GM12874 (cell line): ENCODE data around the gene ZNF778.

Experiments used
- TF ChIP-seq, protein P1 (sequence below): IDR thresholded peaks from 2 replicates; pipeline ENCODE4 v1.5.1; 2011; ENCODE audit warnings: low read depth, mild to moderate bottlenecking, control low read depth, low read length, moderate library complexity; ENCODE audit not compliant: insufficient read depth

ZNF778 gene

DNA sequence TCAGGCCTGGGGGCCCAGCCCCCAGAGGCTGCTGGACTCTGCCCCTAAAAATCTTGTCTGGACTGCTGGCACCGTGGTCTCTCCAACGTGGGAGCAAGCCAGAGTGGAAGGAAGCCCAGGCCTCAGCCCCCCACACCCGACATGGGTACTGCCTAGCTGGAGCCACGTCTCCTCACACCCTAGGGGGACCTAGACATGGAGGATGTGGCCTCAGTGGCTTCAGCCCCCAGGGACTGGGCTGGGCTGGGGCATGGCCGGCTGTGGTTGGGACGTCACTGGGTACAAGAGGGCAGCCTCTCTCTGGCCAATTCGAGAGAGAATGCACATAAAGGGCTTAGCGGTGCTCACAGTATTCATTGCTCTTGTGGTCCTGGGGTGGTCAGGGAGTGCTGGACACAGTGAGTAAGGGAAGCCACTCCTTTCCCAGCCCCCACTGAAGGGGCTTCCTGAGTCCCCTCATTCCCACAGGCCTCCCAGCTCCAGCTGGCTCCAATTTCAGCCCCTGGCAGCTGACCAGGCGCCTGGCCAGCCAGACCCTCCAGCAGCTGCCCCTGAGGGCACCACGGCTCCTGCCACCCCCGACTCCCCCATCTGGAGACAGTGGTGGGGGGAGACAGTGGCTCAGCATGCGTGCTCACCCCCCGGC, 44.9 kb upstream of the ZNF778 start:
- TF ChIP-seq, protein P1, sequence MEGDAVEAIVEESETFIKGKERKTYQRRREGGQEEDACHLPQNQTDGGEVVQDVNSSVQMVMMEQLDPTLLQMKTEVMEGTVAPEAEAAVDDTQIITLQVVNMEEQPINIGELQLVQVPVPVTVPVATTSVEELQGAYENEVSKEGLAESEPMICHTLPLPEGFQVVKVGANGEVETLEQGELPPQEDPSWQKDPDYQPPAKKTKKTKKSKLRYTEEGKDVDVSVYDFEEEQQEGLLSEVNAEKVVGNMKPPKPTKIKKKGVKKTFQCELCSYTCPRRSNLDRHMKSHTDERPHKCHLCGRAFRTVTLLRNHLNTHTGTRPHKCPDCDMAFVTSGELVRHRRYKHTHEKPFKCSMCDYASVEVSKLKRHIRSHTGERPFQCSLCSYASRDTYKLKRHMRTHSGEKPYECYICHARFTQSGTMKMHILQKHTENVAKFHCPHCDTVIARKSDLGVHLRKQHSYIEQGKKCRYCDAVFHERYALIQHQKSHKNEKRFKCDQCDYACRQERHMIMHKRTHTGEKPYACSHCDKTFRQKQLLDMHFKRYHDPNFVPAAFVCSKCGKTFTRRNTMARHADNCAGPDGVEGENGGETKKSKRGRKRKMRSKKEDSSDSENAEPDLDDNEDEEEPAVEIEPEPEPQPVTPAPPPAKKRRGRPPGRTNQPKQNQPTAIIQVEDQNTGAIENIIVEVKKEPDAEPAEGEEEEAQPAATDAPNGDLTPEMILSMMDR, result no peak

DNA sequence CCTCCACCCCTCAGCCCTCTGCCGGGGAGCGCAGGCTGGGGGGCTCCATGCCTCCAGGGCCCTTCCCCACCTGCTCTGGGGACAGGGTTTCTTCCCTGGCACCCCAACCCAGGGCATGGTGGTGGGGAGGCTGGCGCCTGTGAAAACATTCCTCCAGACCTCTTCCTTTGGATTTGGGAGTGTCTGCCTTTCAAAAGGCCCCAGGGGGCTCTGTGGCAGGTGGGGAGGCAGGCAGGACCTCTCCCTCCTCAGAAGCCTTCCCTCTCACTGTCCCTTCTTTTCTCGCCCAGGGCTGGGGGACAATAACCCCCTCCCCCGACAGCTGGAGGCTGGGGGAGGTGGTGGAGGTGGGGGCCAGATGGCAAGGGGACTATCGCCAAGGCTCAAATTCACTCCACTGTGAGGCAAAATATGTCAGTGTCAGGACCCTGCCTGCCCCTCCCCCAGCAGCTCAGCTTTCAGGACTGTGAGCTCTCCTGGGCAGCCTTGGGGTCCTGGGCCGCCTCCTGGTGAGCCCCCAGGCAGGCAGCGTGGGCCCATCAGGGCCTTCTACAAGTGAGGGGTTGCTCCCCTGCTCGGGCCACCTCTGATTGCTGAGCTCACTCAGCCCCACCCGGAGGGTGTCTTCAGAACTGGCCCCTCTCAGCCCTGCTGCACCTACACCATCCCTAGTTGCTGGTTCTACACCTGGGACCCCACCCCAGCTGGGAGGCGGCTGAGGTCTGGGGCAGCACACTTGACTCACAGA, 44.2 kb upstream of the ZNF778 start:
- TF ChIP-seq, protein P1, result no peak

DNA sequence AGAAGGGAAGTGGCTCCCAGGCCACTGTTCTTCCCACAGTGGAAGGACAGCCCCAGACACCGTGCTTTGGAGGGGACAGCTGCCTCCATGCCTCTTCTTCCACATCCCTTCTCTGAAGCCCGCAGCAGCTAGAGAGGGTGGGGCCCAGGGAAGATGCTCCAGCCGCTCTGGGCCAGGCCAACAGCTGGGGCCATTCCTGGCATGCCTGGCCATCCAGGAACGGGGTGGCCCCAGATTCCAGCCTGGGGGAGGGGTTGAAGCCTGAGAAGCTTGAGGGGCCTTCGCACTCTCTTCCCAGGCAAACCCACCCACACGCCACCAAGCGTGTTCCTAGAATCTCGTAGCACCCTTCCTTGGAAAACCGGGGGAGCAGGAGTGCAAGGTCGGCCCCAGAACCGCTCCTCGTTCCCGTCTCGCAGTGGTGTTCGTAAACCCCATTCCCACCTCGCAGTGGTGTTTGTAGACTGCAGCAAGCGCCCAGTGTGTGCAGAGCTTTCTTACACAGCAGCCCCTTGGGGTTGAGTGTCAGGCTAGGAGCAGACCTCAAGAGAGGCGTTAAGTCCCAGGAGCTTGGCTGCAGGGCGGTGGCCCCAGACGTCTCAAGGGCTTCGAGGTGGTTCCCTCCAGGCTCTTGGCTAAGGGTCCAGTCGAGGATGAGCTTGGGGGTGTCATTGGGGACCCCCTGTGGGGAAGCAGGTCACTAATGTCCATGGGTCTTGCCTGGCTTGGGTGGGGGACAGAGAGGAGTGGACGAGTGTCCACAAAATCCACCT, 43.3 kb upstream of the ZNF778 start:
- TF ChIP-seq, protein P1, result no peak

DNA sequence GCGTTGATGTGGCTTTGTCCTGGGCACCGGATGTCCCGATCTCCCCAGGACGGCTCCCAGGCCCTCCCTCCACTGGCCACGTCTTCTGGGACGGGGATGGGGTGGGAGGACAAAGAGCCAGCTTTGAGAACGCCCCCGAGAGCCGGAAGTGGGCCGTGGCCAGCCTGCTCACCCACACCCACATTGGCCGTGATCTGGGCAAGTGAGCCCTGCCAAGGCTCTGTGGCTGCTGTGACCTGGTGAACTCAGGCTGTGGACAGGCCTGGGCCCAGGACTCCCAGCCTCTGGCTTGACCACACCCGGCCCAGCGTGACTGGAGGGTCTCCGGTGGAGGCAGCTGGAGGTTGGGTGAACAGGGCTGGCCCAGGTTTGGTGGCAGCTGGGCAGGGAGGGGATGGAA, 42.6 kb upstream of the ZNF778 start:
- TF ChIP-seq, protein P1, result no peak

DNA sequence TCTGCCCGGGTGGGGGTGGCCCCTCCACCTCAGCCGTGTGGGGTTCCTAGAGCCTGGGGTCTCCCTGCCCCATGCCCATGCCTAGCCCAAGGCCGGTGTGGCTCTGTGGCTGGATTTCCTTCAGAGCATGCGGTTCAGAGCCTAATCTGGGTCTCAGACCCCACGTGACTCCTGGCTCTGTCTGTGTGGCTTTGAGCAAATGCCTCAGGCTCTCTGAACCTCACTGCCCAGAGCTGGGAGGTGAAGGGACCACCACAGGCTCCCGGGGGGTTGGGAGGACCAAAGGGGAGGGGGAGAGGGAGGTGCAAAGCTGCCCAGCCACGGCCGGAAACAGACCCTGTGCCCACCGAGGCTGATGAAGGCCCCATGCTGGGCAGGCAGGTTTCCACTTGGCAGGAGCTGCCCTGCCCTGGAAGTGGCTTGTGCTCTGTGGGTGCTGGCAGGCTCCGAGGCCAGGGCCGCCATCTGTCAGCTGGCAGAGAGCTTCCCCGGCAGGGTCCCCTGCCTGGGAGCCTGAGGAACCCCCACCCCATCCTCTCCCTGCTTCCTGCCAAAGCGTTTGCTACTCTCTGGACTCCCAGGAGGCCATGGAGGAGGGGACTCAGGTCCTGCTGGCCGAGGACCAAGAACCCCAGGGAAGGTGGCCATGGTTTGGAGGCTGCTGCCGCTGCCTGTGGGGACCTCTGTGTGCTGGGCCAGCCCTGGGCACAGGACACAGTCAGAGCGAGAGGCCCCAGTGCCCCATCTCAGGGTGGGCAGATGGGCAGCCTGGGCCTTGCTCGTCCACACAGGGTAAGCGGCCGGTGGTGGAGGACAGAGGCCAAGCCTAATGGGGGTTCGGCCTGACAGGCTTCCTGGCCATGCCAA, 42.0 kb upstream of the ZNF778 start:
- TF ChIP-seq, protein P1, result no peak

DNA sequence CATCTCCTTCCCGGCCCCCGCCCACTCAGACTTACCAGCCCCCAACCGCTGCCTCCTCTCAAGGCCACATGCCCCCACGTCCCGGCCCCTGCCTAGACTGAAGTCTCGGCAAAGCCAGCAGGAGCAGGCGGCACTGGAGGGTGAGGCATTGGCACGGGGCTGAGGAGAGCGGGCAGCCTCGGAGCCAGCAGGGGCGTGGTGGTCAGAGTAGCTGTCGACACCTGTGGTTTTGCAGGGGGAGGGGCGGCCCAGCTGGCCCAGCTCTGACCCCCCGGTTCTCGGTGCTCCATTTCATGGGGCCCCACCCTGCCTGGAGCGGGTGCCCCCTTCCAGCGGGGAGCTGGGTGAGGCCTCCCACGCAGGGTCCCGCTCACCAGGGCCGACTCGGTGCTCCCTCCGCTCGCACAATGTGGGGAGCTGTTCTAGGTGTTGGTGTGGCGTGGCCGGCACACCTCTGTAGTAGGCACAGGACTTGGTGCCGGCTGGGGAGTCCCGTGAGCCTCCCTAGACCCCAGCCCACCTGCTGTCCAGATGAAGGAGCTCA, 41.3 kb upstream of the ZNF778 start:
- TF ChIP-seq, protein P1, result no peak
